ENCODE measurements around the gene PIGQ.

PIGQ gene

GRCh38 chr16:544517-544916 lies 25.3 kb upstream of the PIGQ start:
- Histone ChIP-seq H4K8ac (ENCODE audit: low read depth, low read length) (no peak overlapping the region), H2BK5ac (ENCODE audit: low read depth, low read length, poor library complexity) (no peak overlapping the region), H3K9me3 (ENCODE audit: insufficient read depth, low read depth, low read length) (no peaks in the 10 kb centered on the region), H3K79me1 (ENCODE audit: low read length) (no peaks in the 10 kb centered on the region), H3K4me2 (ENCODE audit: low read length) (no peak overlapping the region), H3K27ac (ENCODE audit: low read depth, low read length) (no peak overlapping the region), H2BK120ac (ENCODE audit: insufficient read depth, low read length, poor library complexity) (no peak overlapping the region), H2AK5ac (ENCODE audit: low read length) (no peak overlapping the region), H2AFZ (ENCODE audit: insufficient read depth, low read length, poor library complexity) (no peak overlapping the region), H3K4me3 (ENCODE audit: low read depth, low read length) (no peak overlapping the region), H2BK12ac (ENCODE audit: low read length) (no peak overlapping the region), H3K9ac (ENCODE audit: low read length) (no peak overlapping the region), H3K14ac (ENCODE audit: low read length) (no peak overlapping the region), H3K36me3 (ENCODE audit: control insufficient read depth in 1 of 2, insufficient read depth in 2 of 2, low read length in 2 of 2) (peaks cover 15 to 20% of the 10 kb centered on the region in 2 experiments), H3K23ac (ENCODE audit: low read length) (no peak overlapping the region), H3K18ac (ENCODE audit: low read length) (no peak overlapping the region), H3K27me3 (ENCODE audit: insufficient read depth, low read length) (no peaks in the 10 kb centered on the region), H4K91ac (ENCODE audit: low read depth, low read length) (no peak overlapping the region), H4K12ac (ENCODE audit: low read depth, low read length) (no peak overlapping the region), H3K4me1 (ENCODE audit: control insufficient read depth in 1 of 2, insufficient read depth in 2 of 2, low read length in 2 of 2) (no peaks in the 10 kb centered on the region), H3K79me2 (ENCODE audit: control insufficient read depth, insufficient read depth, low read length, poor library complexity) (no peaks in the 10 kb centered on the region), H3K4ac (ENCODE audit: low read depth, low read length) (no peak overlapping the region)
- no peak for DNase-seq
- no CpG with 5 or more reads among the region's 46 CpGs for WGBS (ENCODE audit: extremely low coverage, insufficient coverage, insufficient read length)

- Histone ChIP-seq H4K12ac (ENCODE audit: low read depth, low read length) (no peak overlapping the region), H3K9me3 (ENCODE audit: insufficient read depth, low read depth, low read length) (no peaks in the 10 kb centered on the region), H2BK120ac (ENCODE audit: insufficient read depth, low read length, poor library complexity) (no peak overlapping the region), H3K14ac (ENCODE audit: low read length) (no peak overlapping the region), H3K18ac (ENCODE audit: low read length) (no peak overlapping the region), H2AFZ (ENCODE audit: insufficient read depth, low read length, poor library complexity) (no peak overlapping the region), H3K4me2 (ENCODE audit: low read length) (no peak overlapping the region), H3K4me1 (ENCODE audit: control insufficient read depth in 1 of 2, insufficient read depth in 2 of 2, low read length in 2 of 2) (no peaks in the 10 kb centered on the region), H2BK12ac (ENCODE audit: low read length) (no peak overlapping the region), H3K79me1 (ENCODE audit: low read length) (no peaks in the 10 kb centered on the region), H3K23ac (ENCODE audit: low read length) (no peak overlapping the region), H3K79me2 (ENCODE audit: control insufficient read depth, insufficient read depth, low read length, poor library complexity) (no peaks in the 10 kb centered on the region), H3K27me3 (ENCODE audit: insufficient read depth, low read length) (no peaks in the 10 kb centered on the region), H2AK5ac (ENCODE audit: low read length) (no peak overlapping the region), H3K9ac (ENCODE audit: low read length) (no peak overlapping the region), H3K27ac (ENCODE audit: low read depth, low read length) (no peak overlapping the region), H2BK5ac (ENCODE audit: low read depth, low read length, poor library complexity) (no peak overlapping the region), H3K36me3 (ENCODE audit: control insufficient read depth in 1 of 2, insufficient read depth in 2 of 2, low read length in 2 of 2) (peaks cover 29 to 34% of the 10 kb centered on the region in 2 experiments), H4K91ac (ENCODE audit: low read depth, low read length) (no peak overlapping the region), H3K4ac (ENCODE audit: low read depth, low read length) (no peak overlapping the region), H4K8ac (ENCODE audit: low read depth, low read length) (no peak overlapping the region), H3K4me3 (ENCODE audit: low read depth, low read length) (no peak overlapping the region)
- DNase-seq, result peak; percentile 64 to 84
- no CpG with 5 or more reads among the region's 60 CpGs for WGBS (ENCODE audit: extremely low coverage, insufficient coverage, insufficient read length)
These were observed 22.6 kb upstream of the PIGQ start for GRCh38 chr16:546909-547770.

- H4K91ac ChIP-seq (ENCODE audit: low read depth, low read length), result no peak overlapping the region
- no peak overlapping the region for H3K23ac ChIP-seq (ENCODE audit: low read length)
- H2AFZ ChIP-seq (ENCODE audit: insufficient read depth, low read length, poor library complexity), result no peak overlapping the region
- H3K27ac ChIP-seq (ENCODE audit: low read depth, low read length), result no peak overlapping the region
- peaks cover 2% of the 10 kb centered on the region for H3K9me3 ChIP-seq (ENCODE audit: insufficient read depth, low read depth, low read length)
- no peak for DNase-seq
- H2BK12ac ChIP-seq (ENCODE audit: low read length), result no peak overlapping the region
- no CpG with 5 or more reads among the region's 21 CpGs for WGBS (ENCODE audit: extremely low coverage, insufficient coverage, insufficient read length)
- no peak overlapping the region for H4K12ac ChIP-seq (ENCODE audit: low read depth, low read length)
- no peak overlapping the region for H3K18ac ChIP-seq (ENCODE audit: low read length)
- H3K4me2 ChIP-seq (ENCODE audit: low read length), result no peak overlapping the region
- peaks cover 38 to 43% of the 10 kb centered on the region in 2 experiments for H3K36me3 ChIP-seq (ENCODE audit: control insufficient read depth in 1 of 2, insufficient read depth in 2 of 2, low read length in 2 of 2)
- no peak overlapping the region for H3K4me3 ChIP-seq (ENCODE audit: low read depth, low read length)
- no peak overlapping the region for H2BK5ac ChIP-seq (ENCODE audit: low read depth, low read length, poor library complexity)
- no peaks in the 10 kb centered on the region for H3K79me1 ChIP-seq (ENCODE audit: low read length)
- no peaks in the 10 kb centered on the region for H3K4me1 ChIP-seq (ENCODE audit: control insufficient read depth in 1 of 2, insufficient read depth in 2 of 2, low read length in 2 of 2)
- H3K79me2 ChIP-seq (ENCODE audit: control insufficient read depth, insufficient read depth, low read length, poor library complexity), result no peaks in the 10 kb centered on the region
- no peak overlapping the region for H3K9ac ChIP-seq (ENCODE audit: low read length)
- H3K14ac ChIP-seq (ENCODE audit: low read length), result no peak overlapping the region
- H2AK5ac ChIP-seq (ENCODE audit: low read length), result no peak overlapping the region
- H2BK120ac ChIP-seq (ENCODE audit: insufficient read depth, low read length, poor library complexity), result no peak overlapping the region
- H3K27me3 ChIP-seq (ENCODE audit: insufficient read depth, low read length), result no peaks in the 10 kb centered on the region
- no peak overlapping the region for H3K4ac ChIP-seq (ENCODE audit: low read depth, low read length)
- no peak overlapping the region for H4K8ac ChIP-seq (ENCODE audit: low read depth, low read length)
These were observed 21.2 kb upstream of the PIGQ start for GRCh38 chr16:548586-548985.

GRCh38 chr16:549544-550263 lies 20.1 kb upstream of the PIGQ start:
- no peaks in the 10 kb centered on the region for H3K4me1 ChIP-seq (ENCODE audit: control insufficient read depth in 1 of 2, insufficient read depth in 2 of 2, low read length in 2 of 2)
- no CpG with 5 or more reads among the region's 54 CpGs for WGBS (ENCODE audit: extremely low coverage, insufficient coverage, insufficient read length)
- H2BK120ac ChIP-seq (ENCODE audit: insufficient read depth, low read length, poor library complexity), result no peak overlapping the region
- no peak overlapping the region for H2AFZ ChIP-seq (ENCODE audit: insufficient read depth, low read length, poor library complexity)
- H3K14ac ChIP-seq (ENCODE audit: low read length), result no peak overlapping the region
- H4K8ac ChIP-seq (ENCODE audit: low read depth, low read length), result no peak overlapping the region
- no peak overlapping the region for H2BK12ac ChIP-seq (ENCODE audit: low read length)
- H3K27ac ChIP-seq (ENCODE audit: low read depth, low read length), result no peak overlapping the region
- H3K36me3 ChIP-seq (ENCODE audit: control insufficient read depth in 1 of 2, insufficient read depth in 2 of 2, low read length in 2 of 2), result peaks cover 45 to 49% of the 10 kb centered on the region in 2 experiments
- no peak overlapping the region for H3K4ac ChIP-seq (ENCODE audit: low read depth, low read length)
- no peak overlapping the region for H4K12ac ChIP-seq (ENCODE audit: low read depth, low read length)
- H3K4me2 ChIP-seq (ENCODE audit: low read length), result no peak overlapping the region
- no peak overlapping the region for H3K4me3 ChIP-seq (ENCODE audit: low read depth, low read length)
- no peak overlapping the region for H2AK5ac ChIP-seq (ENCODE audit: low read length)
- H4K91ac ChIP-seq (ENCODE audit: low read depth, low read length), result no peak overlapping the region
- H3K79me1 ChIP-seq (ENCODE audit: low read length), result no peaks in the 10 kb centered on the region
- no peak overlapping the region for H3K18ac ChIP-seq (ENCODE audit: low read length)
- no peak overlapping the region for H2BK5ac ChIP-seq (ENCODE audit: low read depth, low read length, poor library complexity)
- no peak overlapping the region for H3K9ac ChIP-seq (ENCODE audit: low read length)
- H3K9me3 ChIP-seq (ENCODE audit: insufficient read depth, low read depth, low read length), result peaks cover 2% of the 10 kb centered on the region
- no peak for DNase-seq
- H3K79me2 ChIP-seq (ENCODE audit: control insufficient read depth, insufficient read depth, low read length, poor library complexity), result no peaks in the 10 kb centered on the region
- H3K23ac ChIP-seq (ENCODE audit: low read length), result no peak overlapping the region
- no peaks in the 10 kb centered on the region for H3K27me3 ChIP-seq (ENCODE audit: insufficient read depth, low read length)

Data from trophoblast cell (in vitro differentiated cells and primary cell).